ENCODE results near the gene BST1. TPM values are rescaled to one million over a fixed set of nuclear protein-coding genes. Genes with fewer than 3 reads are reported as not detected.

Gene BST1
- total RNA-seq, 1 experiment from 2014 or later: 0.41 TPM

DNA sequence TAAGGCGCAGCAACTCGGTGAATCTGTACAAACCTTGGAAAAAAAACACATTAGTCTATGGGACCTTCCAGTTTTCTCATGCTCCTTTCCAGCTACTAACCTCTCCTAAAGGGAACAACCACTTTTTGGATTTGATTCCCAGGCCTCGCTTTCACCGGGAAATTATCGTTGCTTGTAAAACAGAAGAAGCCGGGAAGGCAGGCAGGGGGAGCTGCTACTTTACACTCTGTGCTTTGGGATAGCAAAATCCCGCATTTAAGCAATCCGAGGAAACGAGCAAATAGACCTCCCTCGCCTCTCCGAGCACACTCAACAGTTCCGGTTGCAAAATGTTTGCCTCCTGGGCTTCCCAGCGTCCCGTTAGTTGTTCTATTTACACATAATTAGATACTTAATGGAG lies 76.4 kb downstream of the BST1 start:
- intact Hi-C loops (cut with micrococcal nuclease; ENCODE audit: unreplicated experiment): no loop called here
- Mint-ChIP-seq H3K27ac (ENCODE audit: unreplicated experiment) (no peak overlapping the region), H3K4me3 (ENCODE audit: unreplicated experiment) (peak overlapping the region; percentile 57), H3K9me3 (ENCODE audit: unreplicated experiment) (no peaks in the 10 kb centered on the region), H3K27me3 (ENCODE audit: insufficient read depth, unreplicated experiment) (peaks cover 39% of the 10 kb centered on the region), H3K36me3 (ENCODE audit: insufficient read depth, unreplicated experiment) (no peaks in the 10 kb centered on the region), H3K4me1 (ENCODE audit: low read depth, unreplicated experiment) (peaks cover 6% of the 10 kb centered on the region)
- Histone ChIP-seq H3K36me3 (ENCODE audit: control insufficient read depth, insufficient read depth, low read length) (no peaks in the 10 kb centered on the region), H3K9me3 (no peaks in the 10 kb centered on the region), H3K27me3 (replicated peaks; ENCODE audit: control insufficient read depth, insufficient read depth, low read length) (no peaks in the 10 kb centered on the region), H3K4me1 (no peaks in the 10 kb centered on the region), H3K4me3 (ENCODE audit: low read depth, low read length) (peak overlapping the region; percentile 17; the same call in 1 of the 2 replicates)
- ChIA-PET POLR2A (no interaction called here), CTCF (no interaction called here)
- TF ChIP-seq, protein P1, sequence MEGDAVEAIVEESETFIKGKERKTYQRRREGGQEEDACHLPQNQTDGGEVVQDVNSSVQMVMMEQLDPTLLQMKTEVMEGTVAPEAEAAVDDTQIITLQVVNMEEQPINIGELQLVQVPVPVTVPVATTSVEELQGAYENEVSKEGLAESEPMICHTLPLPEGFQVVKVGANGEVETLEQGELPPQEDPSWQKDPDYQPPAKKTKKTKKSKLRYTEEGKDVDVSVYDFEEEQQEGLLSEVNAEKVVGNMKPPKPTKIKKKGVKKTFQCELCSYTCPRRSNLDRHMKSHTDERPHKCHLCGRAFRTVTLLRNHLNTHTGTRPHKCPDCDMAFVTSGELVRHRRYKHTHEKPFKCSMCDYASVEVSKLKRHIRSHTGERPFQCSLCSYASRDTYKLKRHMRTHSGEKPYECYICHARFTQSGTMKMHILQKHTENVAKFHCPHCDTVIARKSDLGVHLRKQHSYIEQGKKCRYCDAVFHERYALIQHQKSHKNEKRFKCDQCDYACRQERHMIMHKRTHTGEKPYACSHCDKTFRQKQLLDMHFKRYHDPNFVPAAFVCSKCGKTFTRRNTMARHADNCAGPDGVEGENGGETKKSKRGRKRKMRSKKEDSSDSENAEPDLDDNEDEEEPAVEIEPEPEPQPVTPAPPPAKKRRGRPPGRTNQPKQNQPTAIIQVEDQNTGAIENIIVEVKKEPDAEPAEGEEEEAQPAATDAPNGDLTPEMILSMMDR (IDR thresholded peaks at IDR 0.05; ENCODE audit: insufficient read depth in 1 of 2, low read depth in 1 of 2, low read length in 1 of 2, severe bottlenecking in 1 of 2, unreplicated experiment in 1 of 2): peak in 1 of 2 experiments; percentile 46
- no peak for DNase-seq
- no TSS peak for BruUV-seq (replicated peaks)

DNA sequence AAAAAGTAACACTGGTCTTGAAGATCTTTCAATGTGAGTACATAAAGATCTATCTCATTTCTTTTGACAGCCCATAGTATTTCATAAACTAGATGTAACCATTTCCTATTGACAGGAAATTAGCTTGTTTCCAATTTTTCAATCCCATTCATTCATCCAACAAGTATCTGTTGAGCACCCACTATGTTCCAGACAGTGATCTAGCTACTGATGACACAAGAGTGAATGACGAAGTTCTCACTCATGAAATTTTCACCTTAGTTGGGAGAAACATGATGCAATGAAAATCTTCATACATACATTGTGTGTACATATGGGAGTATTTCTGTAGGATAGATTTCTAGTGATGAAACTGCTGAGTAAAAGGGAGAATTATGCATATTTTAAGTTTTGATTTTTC lies 76.9 kb downstream of the BST1 start:
- no peak overlapping the region for H3K4me3 ChIP-seq (ENCODE audit: low read depth, low read length)

DNA sequence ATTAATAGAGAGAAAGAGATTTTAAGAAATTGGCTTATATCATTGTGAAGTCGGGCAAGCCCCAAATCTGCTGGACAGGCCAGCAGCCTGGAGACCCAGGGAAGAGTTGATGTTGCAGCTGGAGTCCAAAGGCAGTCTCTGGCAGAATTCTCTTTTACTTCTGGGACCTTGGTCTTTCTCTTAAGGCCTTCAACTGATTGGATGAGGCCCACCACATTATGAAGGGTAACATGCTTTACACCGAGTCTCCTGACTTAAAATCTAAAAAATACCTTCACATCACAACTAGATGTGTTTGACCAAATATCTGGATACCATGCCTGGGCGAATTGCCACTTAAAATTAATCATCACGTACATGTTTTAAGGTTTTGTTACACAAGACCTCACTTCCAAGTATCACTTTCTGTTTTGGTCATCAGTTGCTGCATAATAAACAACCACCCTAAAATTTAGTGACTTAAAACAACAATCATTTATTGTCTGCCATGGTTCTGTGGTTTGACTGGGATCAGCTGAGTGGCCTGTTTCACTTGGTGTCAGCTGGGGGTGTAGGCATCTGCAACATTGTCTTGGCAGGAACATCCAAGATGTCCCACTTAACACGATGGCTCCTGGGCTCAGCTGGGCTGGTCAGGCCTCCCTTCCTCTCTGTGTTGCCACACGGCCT lies 78.7 kb downstream of the BST1 start:
- no peak overlapping the region for H3K27ac Mint-ChIP-seq (ENCODE audit: unreplicated experiment)
- TF ChIP-seq, protein P1 (IDR thresholded peaks at IDR 0.05; ENCODE audit: insufficient read depth in 1 of 2, low read depth in 1 of 2, low read length in 1 of 2, severe bottlenecking in 1 of 2, unreplicated experiment in 1 of 2): no peak
- no peaks in the 10 kb centered on the region for H3K36me3 Mint-ChIP-seq (ENCODE audit: insufficient read depth, unreplicated experiment)
- H3K9me3 Mint-ChIP-seq (ENCODE audit: unreplicated experiment): no peaks in the 10 kb centered on the region
- intact Hi-C loops (cut with micrococcal nuclease; ENCODE audit: unreplicated experiment): no loop called here
- Histone ChIP-seq H3K4me3 (ENCODE audit: low read depth, low read length) (no peak overlapping the region), H3K36me3 (ENCODE audit: control insufficient read depth, insufficient read depth, low read length) (no peaks in the 10 kb centered on the region), H3K27me3 (replicated peaks; ENCODE audit: control insufficient read depth, insufficient read depth, low read length) (no peaks in the 10 kb centered on the region), H3K4me1 (no peaks in the 10 kb centered on the region), H3K9me3 (no peaks in the 10 kb centered on the region)
- ChIA-PET POLR2A (no interaction called here), CTCF (no interaction called here)
- no TSS peak for BruUV-seq (replicated peaks)
- H3K4me1 Mint-ChIP-seq (ENCODE audit: low read depth, unreplicated experiment): peaks cover 6% of the 10 kb centered on the region
- H3K4me3 Mint-ChIP-seq (ENCODE audit: unreplicated experiment): no peak overlapping the region
- DNase-seq: no peak
- peaks cover 30% of the 10 kb centered on the region for H3K27me3 Mint-ChIP-seq (ENCODE audit: insufficient read depth, unreplicated experiment)

More for the DNA sequence above, 76.9 kb downstream of the BST1 start:
- no TSS peak for BruUV-seq (replicated peaks)
- H3K27me3 Mint-ChIP-seq (ENCODE audit: insufficient read depth, unreplicated experiment): peaks cover 37% of the 10 kb centered on the region
- no peak for DNase-seq
- H3K9me3 Mint-ChIP-seq (ENCODE audit: unreplicated experiment): no peaks in the 10 kb centered on the region
- Histone ChIP-seq H3K27me3 (replicated peaks; ENCODE audit: control insufficient read depth, insufficient read depth, low read length) (no peaks in the 10 kb centered on the region), H3K9me3 (no peaks in the 10 kb centered on the region), H3K36me3 (ENCODE audit: control insufficient read depth, insufficient read depth, low read length) (no peaks in the 10 kb centered on the region), H3K4me1 (no peaks in the 10 kb centered on the region)
- H3K36me3 Mint-ChIP-seq (ENCODE audit: insufficient read depth, unreplicated experiment): no peaks in the 10 kb centered on the region
- H3K27ac Mint-ChIP-seq (ENCODE audit: unreplicated experiment): no peak overlapping the region
- TF ChIP-seq, protein P1 (IDR thresholded peaks at IDR 0.05; ENCODE audit: insufficient read depth in 1 of 2, low read depth in 1 of 2, low read length in 1 of 2, severe bottlenecking in 1 of 2, unreplicated experiment in 1 of 2): no peak
- ChIA-PET POLR2A (no interaction called here), CTCF (interaction anchor here (0.5 kb wide), 1 partner anchor 1820 kb away, joined by 3 read pairs; no protein-coding TSS in a partner anchor)
- intact Hi-C loops (cut with micrococcal nuclease; ENCODE audit: unreplicated experiment): no loop called here
- peak overlapping the region; percentile 57 for H3K4me3 Mint-ChIP-seq (ENCODE audit: unreplicated experiment)
- H3K4me1 Mint-ChIP-seq (ENCODE audit: low read depth, unreplicated experiment): peaks cover 6% of the 10 kb centered on the region

Other genes with a start within 250 kb of the BST1 start
- gene CC2D2A, start 233.2 kb upstream of the BST1 start, total RNA-seq (2022): 7.3 and 12.3 TPM in 2 replicates
- gene FBXL5, start 47.7 kb upstream of the BST1 start, total RNA-seq (2022): 29.1 and 32.7 TPM in 2 replicates
- 15.5 and 16.6 TPM in 2 replicates for gene FAM200B, start 21.2 kb upstream of the BST1 start, total RNA-seq (2022)
- not detected in 2 replicates for gene CD38, start 75.3 kb downstream of the BST1 start, total RNA-seq (2022)
- 0.88 and 1.1 TPM in 2 replicates for gene FGFBP1, start 235.7 kb downstream of the BST1 start, total RNA-seq (2022)